Parathyroid adenoma (tissue), 2 donors: ENCODE data around the gene AGMAT.

Experiments used
- H2AFZ ChIP-seq: fragments of 300-600 bp; sonication (generic); one replicate; pipeline ENCODE4 v1.7.0; 2017; ENCODE audit warnings: antibody characterized with exemption, mild to moderate bottlenecking
- H3K27ac ChIP-seq: fragments of 300-600 bp; sonication (generic); one replicate; pipeline ENCODE4 v1.7.0; 2017
- H3K27me3 ChIP-seq: fragments of 300-600 bp; sonication (generic); one replicate; pipeline ENCODE4 v1.7.0; 2017; ENCODE audit warnings: low read length; ENCODE audit not compliant: control insufficient read depth, insufficient read depth
- H3K36me3 ChIP-seq: fragments of 300-600 bp; sonication (generic); one replicate; pipeline ENCODE4 v1.7.0; 2017; ENCODE audit warnings: low read length; ENCODE audit not compliant: control insufficient read depth, insufficient read depth
- H3K4me1 ChIP-seq: fragments of 300-600 bp; sonication (generic); one replicate; pipeline ENCODE4 v1.7.0; 2017; ENCODE audit warnings: control low read depth
- H3K4me2 ChIP-seq: fragments of 300-600 bp; sonication (generic); one replicate; pipeline ENCODE4 v1.7.0; 2017; ENCODE audit warnings: low read length
- H3K4me3 ChIP-seq: fragments of 300-600 bp; sonication (generic); one replicate; pipeline ENCODE4 v1.7.0; 2017; ENCODE audit warnings: low read depth, low read length
- H3K79me2 ChIP-seq: fragments of 300-600 bp; sonication (generic); one replicate; pipeline ENCODE4 v1.7.0; 2017; ENCODE audit warnings: control low read depth
- H3K9ac ChIP-seq: fragments of 300-600 bp; sonication (generic); one replicate; pipeline ENCODE4 v1.7.0; 2017; ENCODE audit warnings: mild to moderate bottlenecking
- H3K9me3 ChIP-seq: fragments of 300-600 bp; sonication (generic); one replicate; pipeline ENCODE4 v1.7.0; 2017; ENCODE audit warnings: low read length; ENCODE audit not compliant: control insufficient read depth
- CTCF ChIP-seq: fragments of 300-600 bp; sonication (generic); IDR thresholded peaks from one replicate; pipeline ENCODE4 v1.7.0; 2017; ENCODE audit warnings: antibody characterized with exemption, mild to moderate bottlenecking
- donor health status: primary hyperparathyroidism.

AGMAT gene

DNA sequence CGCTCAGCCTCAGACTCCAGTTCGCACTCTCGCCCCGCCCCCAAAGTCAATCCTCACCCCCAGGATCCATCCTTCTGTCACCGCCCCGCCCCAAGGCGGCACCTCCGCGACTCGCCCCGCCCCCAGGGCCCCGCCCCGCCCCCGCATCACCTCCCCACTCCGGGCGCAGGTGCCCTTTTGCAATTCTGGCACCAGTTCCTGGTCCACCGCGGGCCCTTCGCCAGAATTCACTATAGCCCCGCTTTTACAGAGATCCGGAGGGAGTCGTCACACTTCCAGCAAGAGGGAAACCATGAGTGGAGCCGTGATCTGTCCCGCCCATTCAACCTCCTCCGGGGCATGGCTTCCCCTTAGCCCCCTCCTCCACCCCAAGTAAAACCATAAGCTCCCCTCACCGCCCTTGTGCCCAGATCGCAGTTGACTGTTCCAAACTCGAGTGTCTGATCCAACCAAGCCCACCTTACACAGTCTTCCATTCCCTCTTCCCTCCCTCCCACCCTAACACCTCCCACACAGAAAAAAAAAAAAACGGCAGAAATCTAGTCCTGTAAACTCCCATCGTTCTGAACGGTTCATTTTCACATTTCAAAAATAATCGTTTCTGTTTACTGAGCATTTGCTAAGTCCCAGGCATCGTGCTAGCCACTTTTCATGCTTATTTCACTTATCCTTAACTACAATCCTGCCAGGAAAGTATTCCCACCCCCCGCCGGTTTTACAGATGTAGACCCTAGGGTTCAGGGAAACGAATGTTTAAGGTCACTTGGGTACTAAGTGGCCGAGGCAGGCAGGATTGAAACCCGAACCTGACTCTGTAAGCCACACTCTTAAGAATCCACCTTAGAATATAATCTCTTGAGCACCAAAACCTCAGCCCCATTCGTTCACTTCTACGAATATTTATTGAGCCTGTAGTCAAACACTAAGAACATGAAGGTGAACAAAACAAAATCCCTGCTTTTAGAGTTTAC lies 59.5 kb downstream of the AGMAT start:
- Histone ChIP-seq H3K79me2 (peaks cover 6% of the 10 kb centered on the region), H3K4me2 (peak overlapping the region; percentile 95), H3K27ac (peak overlapping the region; percentile 87), H3K4me1 (peaks cover 3% of the 10 kb centered on the region), H3K36me3 (no peaks in the 10 kb centered on the region), H3K9ac (no peak overlapping the region), H3K9me3 (no peaks in the 10 kb centered on the region), H3K4me3 (peak overlapping the region; percentile 92), H3K27me3 (no peaks in the 10 kb centered on the region), H2AFZ (peak overlapping the region; percentile 58)
- TF ChIP-seq CTCF: no peak

- peak overlapping the region; percentile 87 for H3K27ac ChIP-seq
- no peak overlapping the region for H3K9ac ChIP-seq
- H3K4me2 ChIP-seq: peak overlapping the region; percentile 63
- H3K4me1 ChIP-seq: peaks cover 3% of the 10 kb centered on the region
- H3K27me3 ChIP-seq: no peaks in the 10 kb centered on the region
- peak overlapping the region; percentile 64 for H2AFZ ChIP-seq
- H3K9me3 ChIP-seq: no peaks in the 10 kb centered on the region
- peak overlapping the region; percentile 68 for H3K4me3 ChIP-seq
- TF ChIP-seq CTCF: no peak
- H3K36me3 ChIP-seq: no peaks in the 10 kb centered on the region
- peaks cover 6% of the 10 kb centered on the region for H3K79me2 ChIP-seq
Observed at GRCh38 chr1:15524283-15525049, 60.4 kb downstream of the AGMAT start.

- H3K79me2 ChIP-seq: peaks cover 6% of the 10 kb centered on the region
- no peaks in the 10 kb centered on the region for H3K27me3 ChIP-seq
- peak within 1 kb of the TSS; percentile 95 for H3K4me2 ChIP-seq
- no peaks in the 10 kb centered on the region for H3K36me3 ChIP-seq
- peak within 1 kb of the TSS; percentile 87 for H3K27ac ChIP-seq
- peaks cover 3% of the 10 kb centered on the region for H3K4me1 ChIP-seq
- peak within 1 kb of the TSS; percentile 92 for H3K4me3 ChIP-seq
- no peak for TF ChIP-seq CTCF
- H3K9ac ChIP-seq: no peak within 1 kb of the TSS
- H2AFZ ChIP-seq: peak within 1 kb of the TSS; percentile 64
- H3K9me3 ChIP-seq: no peaks in the 10 kb centered on the region
Observed at GRCh38 chr1:15524021-15524282, 60.9 kb downstream of the AGMAT start, which contains the start of gene CASP9. Gene CASP9, minus strand, starts transcription at chr1:15524215. Its CDS starts 15 bp downstream, at chr1:15524200.

DNA sequence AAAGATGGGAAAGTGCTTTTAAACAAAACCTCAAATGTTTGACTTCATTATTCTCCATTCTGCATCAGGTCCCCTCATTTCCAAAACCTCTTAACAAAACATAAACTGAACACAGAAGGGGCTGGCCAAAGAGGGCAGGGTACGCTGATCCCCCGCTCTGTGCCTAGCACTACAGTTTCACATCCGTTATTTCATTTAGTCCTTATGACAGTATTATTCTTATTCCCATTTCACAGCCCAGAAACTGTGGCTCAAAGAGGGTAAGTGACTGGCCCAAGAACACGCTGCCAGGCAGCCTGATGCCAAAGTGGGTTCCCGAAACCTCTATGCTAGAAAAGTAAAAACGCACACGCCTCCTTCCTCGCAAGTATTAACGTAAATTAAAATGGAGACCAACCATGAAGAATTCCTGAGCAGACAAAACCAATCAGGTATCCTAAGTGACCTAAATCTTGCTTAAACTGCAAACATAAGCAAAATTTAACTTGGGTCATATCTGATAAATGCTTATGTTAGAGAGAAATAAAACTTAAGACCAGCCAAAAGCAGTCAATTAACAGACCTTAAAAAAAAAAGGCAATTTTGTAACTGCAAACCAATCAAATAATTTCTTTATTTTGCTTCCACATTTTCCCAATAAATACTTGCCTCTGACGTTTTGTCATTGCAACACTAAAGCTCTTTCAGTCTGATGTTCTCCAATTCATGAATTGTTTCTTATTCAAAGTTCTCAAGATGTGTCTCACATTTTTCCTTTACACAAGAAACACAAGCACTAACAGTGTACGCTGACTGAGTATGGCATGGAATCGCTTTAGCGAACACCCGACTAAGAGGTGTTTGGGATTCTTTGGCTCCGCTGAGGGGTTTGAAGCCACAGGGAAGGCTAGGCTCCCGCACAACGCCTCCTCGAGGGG lies 61.5 kb downstream of the AGMAT start:
- Histone ChIP-seq H3K4me1 (peaks cover 3% of the 10 kb centered on the region), H3K79me2 (peaks cover 6% of the 10 kb centered on the region), H2AFZ (peak overlapping the region; percentile 3), H3K27ac (peak overlapping the region; percentile 13), H3K4me3 (peak overlapping the region; percentile 54), H3K9me3 (no peaks in the 10 kb centered on the region), H3K36me3 (no peaks in the 10 kb centered on the region), H3K9ac (no peak overlapping the region), H3K27me3 (no peaks in the 10 kb centered on the region), H3K4me2 (peak overlapping the region; percentile 57)
- no peak for TF ChIP-seq CTCF
